Epithelial cell of esophagus (primary cell): ENCODE results near the gene KCNH6.

Experiments
- DNase-seq: peaks from one replicate; pipeline ENCODE4 v3.0.0; 2010; ENCODE audit warnings: low read depth
- H3K4me3 ChIP-seq: 2 replicates; pipeline ENCODE4 v1.5.1; 2011; ENCODE audit warnings: mild to moderate bottlenecking, low read length, control low read depth
- TF ChIP-seq, protein P1 (sequence below): IDR thresholded peaks from 2 replicates; pipeline ENCODE4 v1.5.1; 2011; ENCODE audit warnings: low read depth, mild to moderate bottlenecking, low read length, control low read depth, inconsistent platforms; ENCODE audit not compliant: insufficient read depth; ENCODE audit errors: missing control alignments

The KCNH6 gene, protein sequence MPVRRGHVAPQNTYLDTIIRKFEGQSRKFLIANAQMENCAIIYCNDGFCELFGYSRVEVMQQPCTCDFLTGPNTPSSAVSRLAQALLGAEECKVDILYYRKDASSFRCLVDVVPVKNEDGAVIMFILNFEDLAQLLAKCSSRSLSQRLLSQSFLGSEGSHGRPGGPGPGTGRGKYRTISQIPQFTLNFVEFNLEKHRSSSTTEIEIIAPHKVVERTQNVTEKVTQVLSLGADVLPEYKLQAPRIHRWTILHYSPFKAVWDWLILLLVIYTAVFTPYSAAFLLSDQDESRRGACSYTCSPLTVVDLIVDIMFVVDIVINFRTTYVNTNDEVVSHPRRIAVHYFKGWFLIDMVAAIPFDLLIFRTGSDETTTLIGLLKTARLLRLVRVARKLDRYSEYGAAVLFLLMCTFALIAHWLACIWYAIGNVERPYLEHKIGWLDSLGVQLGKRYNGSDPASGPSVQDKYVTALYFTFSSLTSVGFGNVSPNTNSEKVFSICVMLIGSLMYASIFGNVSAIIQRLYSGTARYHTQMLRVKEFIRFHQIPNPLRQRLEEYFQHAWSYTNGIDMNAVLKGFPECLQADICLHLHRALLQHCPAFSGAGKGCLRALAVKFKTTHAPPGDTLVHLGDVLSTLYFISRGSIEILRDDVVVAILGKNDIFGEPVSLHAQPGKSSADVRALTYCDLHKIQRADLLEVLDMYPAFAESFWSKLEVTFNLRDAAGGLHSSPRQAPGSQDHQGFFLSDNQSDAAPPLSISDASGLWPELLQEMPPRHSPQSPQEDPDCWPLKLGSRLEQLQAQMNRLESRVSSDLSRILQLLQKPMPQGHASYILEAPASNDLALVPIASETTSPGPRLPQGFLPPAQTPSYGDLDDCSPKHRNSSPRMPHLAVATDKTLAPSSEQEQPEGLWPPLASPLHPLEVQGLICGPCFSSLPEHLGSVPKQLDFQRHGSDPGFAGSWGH

DNA sequence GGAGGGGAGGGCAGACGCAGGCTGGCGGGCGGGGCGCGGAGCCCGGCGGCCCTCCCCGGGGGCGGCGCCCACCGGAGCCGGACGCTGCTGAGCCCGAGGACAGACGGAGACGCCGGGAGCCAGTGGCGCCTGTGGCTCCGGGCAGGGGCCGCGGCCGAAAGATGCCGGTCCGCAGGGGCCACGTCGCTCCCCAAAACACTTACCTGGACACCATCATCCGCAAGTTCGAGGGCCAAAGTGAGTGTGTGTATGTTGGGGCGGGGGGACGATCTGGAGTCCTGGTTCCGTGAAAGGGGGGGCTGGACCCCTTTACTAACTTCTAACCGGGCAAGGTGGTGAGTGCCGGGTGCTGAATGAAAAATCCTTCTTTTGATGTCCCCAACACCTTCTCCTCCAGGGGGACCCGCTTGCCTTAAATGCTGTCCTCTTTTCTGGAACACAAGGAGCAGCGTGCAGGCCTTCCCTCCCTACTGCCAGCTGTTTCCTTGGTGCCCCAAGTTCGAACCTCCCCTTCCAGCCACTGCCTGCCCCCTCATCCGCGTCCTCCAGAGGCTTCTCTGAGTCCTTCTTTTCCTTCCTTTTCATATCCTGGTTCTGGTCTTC is at the start of gene KCNH6:
KCNH6 (plus strand) TSS at position 106 of the 603 bp plus-strand sequence; CDS start at position 162, 56 bp downstream.
- no peak within 1 kb of the TSS for H3K4me3 ChIP-seq
- TF ChIP-seq, protein P1, sequence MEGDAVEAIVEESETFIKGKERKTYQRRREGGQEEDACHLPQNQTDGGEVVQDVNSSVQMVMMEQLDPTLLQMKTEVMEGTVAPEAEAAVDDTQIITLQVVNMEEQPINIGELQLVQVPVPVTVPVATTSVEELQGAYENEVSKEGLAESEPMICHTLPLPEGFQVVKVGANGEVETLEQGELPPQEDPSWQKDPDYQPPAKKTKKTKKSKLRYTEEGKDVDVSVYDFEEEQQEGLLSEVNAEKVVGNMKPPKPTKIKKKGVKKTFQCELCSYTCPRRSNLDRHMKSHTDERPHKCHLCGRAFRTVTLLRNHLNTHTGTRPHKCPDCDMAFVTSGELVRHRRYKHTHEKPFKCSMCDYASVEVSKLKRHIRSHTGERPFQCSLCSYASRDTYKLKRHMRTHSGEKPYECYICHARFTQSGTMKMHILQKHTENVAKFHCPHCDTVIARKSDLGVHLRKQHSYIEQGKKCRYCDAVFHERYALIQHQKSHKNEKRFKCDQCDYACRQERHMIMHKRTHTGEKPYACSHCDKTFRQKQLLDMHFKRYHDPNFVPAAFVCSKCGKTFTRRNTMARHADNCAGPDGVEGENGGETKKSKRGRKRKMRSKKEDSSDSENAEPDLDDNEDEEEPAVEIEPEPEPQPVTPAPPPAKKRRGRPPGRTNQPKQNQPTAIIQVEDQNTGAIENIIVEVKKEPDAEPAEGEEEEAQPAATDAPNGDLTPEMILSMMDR: no peak
- DNase-seq: no peak

DNA sequence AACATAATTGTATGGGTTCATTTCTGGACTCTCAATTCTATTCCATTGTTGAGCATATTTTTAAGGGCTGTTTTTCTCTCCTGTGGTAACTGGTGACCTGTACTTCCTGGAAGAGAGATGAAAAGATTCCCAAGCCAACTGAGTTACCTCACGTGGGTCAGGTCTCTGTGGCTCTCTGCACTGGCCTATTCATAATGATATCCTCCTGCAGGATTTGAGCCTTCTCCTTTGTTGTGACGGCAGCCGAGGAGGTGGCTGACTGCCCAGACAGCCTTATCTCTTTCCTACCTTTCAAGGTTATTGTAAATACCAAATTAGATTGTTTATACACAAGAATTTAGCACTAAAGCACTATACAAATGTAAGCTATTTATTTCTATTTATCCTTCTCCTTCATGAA is 49.0 kb upstream of the KCNH6 start:
- no peak for DNase-seq
- TF ChIP-seq, protein P1: no peak
- no peak overlapping the region for H3K4me3 ChIP-seq

DNA sequence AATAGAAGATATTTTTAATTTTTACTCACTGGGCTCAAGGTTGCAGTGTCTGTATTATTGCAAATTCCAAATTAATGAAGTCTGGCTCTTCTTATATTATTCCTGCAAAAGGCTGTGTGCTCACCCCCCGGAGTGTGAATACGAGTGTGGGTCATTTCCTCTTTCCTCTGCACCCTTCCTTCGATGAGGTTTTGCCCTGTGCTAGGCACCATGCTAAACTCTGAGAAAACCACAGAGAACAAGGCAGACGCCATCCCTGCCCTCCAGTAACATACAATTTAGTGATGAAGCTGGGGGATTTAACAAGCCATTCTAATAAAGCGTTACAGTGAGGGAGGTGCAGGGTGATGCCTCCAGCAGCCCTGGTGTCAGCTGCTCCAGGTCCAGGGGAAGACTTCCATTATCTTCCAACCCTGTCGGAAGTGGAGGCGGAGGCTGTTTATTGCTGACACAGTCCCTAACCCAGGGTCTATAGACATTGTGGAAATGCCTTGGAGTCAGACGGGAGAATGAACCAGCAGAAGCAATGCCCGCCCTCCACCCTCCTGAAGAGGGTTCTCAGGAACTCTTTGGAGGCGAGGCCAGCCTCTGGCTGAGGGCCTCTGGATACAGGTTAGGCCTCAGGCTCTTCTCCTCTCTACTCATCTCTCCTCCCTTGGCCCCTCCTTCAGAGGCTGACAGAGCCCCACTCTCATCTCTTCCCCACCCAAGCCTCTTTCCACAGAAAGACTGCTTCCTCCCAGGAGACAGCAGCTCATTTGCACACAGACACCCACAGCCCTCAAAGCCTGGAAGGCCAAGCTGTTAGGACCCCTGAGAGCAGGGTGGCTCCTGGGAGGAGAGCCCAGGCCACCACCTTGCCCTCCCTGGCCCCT is 48.3 kb upstream of the KCNH6 start:
- H3K4me3 ChIP-seq: no peak overlapping the region
- TF ChIP-seq, protein P1: no peak
- no peak for DNase-seq

DNA sequence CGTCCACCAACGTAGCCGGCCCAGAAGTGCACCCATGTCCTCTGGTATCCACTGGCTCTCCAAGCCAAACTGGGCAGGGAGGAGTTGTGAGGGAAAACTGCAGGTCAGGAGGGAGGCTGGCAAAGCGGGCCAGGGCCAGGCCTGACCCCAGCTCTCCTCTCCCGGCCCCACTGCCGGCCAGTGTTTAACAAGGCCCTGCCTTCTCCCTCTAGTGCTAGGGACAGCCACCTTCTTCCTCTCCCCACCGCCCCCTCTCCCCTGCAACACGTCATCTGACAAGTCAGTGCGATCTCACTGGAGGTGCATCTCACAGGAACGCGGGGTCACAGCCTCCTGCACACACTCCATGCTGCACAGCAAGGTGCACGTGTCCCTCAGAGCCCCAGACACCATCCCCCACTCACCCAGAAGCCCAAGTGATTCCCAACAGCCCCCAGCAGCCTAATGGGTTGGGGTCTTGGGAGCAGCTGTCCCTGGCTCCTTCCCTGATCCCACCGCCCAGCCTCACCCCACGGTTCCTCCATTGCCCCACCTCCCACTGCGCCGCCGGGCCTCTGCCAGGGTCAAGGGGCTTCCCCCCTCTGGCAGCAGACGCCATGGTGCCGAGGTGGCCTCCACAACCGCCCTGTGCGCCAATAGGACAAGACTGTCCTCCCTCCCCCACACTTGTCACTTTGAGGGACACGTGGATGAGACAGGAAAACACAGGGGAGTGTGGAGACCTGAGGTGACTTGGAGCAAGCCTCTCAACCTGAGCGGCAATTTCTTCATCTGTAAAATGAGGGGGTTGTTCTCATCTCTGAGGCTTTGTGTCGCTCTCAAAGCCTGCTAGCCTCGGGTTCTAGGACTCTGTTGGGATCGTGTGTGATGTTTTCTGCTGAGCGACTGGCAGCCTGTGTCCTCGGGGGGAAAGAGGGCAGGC is 47.4 kb upstream of the KCNH6 start:
- no peak for DNase-seq
- no peak overlapping the region for H3K4me3 ChIP-seq
- TF ChIP-seq, protein P1: no peak

DNA sequence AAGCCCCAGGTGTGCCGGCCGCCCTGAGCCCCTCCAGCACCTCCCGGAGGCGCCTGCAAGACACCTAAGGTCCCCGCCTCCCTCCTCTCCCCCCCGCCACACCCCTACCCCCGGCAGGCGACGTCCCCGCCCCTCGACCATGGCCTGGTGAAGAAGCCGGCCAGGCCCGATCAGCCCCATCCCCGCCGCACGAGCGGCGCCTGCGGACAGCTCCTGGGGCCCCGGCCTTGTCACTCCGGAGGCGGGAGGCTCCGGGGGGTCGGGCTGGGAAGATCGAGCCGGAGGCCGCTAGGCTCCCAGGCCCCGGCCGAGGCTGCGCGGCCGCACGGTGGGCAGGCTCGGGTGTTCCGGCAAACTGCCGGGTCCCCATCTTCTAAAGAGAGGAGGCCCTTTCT is 46.7 kb upstream of the KCNH6 start:
- no peak for DNase-seq
- TF ChIP-seq, protein P1: no peak
- no peak overlapping the region for H3K4me3 ChIP-seq
